NCI-H460 (cell line): Measurements from ENCODE around the gene PLXNB1. TPM values are rescaled to one million over a fixed set of nuclear protein-coding genes. Genes with fewer than 3 reads are reported as not detected.
"Not testable (repeated sequence)": the region's sequence is repeated elsewhere in the genome, so short reads cannot be mapped to it uniquely, and the experiment has no call there.

ENCODE experiments used
- DNase-seq: peaks from one replicate; pipeline ENCODE4 v3.0.0-alpha.2; 2016; ENCODE audit warnings: low read depth; ENCODE audit errors: extremely low read depth
- total RNA-seq: library from RNA; depleted of rRNA; stranded (reverse); fragments of >200 nt; shearing (Covaris generic); gene quantifications from 2 replicates; pipeline ENCODE4 v1.2.3, GENCODE V29; 2014

Gene PLXNB1
- total RNA-seq, 1 experiment from 2014 or later = 5.6 TPM

DNA sequence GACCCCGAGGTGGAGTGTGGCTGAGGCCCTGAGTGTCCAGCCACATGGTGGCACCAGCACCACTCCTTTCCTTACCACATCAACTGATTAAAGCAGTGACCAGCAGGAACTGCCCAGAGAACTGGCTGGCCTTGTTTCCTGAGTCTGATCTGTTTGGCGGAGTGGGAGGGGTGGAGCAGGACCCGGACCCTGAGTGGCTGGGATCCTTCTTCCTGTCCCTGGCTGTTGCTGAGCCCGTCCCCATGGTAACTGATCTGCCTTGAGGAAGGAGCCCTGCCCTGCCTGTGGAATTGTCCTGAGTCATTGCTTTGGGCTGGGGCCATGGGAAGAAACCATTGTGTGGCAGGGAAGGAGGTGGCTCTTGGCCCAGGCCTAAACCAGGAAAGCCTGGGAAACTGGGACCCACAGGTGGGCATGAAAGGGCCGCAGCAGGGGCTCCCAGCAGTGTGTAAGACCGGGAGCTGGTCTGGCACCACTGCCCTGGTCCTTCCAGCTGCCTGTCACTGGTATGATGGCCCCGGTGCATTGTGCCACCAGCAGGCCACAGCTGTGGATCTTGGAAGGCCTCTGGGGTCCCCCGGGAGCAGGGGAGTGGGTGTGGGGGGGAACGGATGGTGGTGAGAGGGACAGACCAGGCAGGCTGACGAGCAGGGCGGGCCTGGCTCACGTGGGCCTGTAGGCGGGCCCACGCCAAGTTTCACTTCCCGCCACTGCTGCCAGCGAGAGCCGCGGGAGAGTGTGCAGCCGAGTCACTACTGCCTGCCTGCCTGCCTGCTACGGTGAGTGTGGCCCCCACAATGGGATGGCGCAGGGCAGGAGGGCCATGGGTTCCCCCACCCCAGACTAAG, 35.9 kb upstream of the PLXNB1 start:
- DNase-seq = peak; percentile 98

DNA sequence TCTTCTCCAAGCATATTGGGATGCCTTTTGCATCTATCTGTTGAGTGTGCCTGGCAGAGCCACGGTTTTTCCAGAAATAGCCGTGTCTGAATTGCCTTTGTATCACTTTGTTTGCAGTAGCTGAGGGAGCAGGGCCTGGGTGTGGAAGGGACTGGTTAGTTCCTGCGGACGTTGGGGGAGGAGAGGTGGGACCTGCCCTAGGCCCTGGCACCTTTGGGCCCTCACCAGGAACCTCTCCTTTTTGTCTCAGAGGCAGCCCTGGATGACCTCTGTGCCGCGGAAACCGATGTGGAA, 35.3 kb upstream of the PLXNB1 start:
- DNase-seq = no peak

GRCh38 chr3:48464713-48465221, 34.9 kb upstream of the PLXNB1 start:
- DNase-seq = no peak

DNA sequence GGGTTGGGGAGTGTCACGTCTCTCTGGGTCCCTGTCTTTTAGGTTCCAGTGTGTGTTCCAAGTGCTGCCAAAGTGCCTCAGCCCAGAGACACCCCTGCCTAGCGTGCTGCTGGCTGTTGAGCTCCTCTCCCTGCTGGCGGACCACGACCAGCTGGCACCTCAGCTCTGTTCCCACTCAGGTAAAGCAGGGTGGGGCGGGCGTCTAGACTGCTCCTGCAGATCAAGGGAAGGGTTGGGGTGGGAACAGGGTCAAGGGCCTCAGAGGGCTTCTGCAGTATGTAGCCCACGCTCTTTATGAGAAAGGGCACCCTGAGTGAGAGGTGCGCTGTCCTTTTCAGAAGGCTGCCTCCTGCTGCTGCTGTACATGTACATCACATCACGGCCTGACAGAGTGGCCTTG, 33.8 kb upstream of the PLXNB1 start:
- no peak for DNase-seq

DNA sequence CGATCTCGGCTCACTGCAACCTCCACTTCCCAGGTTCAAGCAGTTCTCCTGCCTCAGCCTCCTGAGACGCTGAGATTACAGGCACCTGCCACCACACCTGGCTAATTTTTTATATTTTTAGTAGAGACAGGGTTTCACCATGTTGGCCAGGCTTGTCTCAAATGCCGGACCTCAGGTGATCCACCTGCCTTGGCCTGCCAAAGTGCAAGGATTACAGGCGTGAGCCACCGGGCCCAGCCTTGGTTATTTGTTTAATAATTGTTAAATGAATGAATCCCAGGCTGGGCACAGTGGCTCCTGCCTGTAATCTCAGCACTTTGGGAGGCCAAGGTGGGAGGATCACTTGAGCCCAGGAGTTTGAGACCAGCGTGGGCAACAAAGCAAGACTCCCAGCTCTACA, 31.9 kb upstream of the PLXNB1 start:
- DNase-seq = not testable (repeated sequence)

GRCh38 chr3:48460517-48460902, 30.6 kb upstream of the PLXNB1 start:
- no peak for DNase-seq

GRCh38 chr3:48459773-48460516, 30.1 kb upstream of the PLXNB1 start:
- DNase-seq = no peak

- no peak for DNase-seq
Measured at GRCh38 chr3:48459331-48459730, 29.4 kb upstream of the PLXNB1 start.

- DNase-seq = no peak
Measured at GRCh38 chr3:48456456-48456855, 26.6 kb upstream of the PLXNB1 start.

DNA sequence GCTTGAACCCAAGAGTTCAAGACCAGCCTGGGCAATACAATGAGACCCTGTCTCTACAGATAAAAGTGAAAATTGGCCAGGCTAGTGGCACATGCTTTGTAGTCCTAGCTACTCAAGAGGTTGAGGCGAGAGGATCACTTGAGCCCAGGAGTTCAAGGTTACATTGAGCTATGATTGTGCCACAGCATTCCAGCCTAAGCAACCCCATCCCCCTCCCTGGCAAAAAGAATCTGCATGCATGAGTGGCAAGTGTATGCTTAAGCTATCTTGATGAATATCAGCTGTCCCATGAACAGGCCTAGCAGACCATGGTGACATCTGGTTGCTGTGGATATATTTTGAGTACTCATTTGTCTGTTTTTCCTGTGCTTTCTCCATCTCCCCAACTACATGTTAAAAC, 21.4 kb upstream of the PLXNB1 start:
- no peak for DNase-seq

DNA sequence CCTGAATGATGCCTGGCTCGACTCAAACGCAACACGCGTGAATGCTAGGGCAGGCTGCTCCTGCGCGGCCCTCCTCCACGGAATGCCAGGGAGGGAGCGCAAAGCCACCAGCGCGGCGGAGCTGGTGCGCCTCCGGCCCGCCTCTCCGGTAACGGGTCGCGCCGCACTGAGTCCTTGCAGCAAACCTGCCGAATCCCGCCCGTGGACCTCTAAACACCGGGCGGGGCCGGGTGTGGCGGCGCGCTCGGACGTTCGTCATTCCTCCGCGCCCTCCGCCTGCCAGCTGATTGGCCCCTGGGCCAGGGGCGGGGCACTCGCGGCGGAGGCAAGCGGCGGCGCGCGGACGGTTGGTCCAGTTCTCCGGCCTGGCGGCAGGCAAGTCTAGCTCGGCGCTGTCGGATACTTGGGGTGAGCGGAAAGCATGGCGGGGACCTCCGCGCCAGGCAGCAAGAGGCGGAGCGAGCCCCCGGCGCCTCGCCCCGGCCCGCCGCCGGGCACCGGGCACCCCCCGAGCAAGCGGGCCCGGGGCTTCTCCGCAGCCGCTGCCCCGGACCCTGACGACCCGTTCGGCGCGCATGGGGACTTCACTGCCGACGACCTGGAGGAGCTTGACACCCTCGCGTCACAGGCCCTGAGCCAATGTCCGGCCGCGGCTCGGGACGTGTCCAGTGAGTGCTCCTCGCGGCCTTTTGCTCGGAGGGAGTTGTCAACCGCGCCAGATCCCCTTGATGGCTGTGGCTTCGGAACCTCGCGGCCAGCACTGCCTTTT, 16.7 kb upstream of the PLXNB1 start, which contains the start of gene ATRIP:
ATRIP (plus strand) TSS at position 313 of the 769 bp plus-strand sequence; CDS start at position 422, 109 bp downstream.
- peak; percentile 77 for DNase-seq

GRCh38 chr3:48446043-48446424, 16.1 kb upstream of the PLXNB1 start:
- no peak for DNase-seq

- DNase-seq = no peak
Measured at GRCh38 chr3:48445277-48445882, 15.5 kb upstream of the PLXNB1 start.

- no peak for DNase-seq
Measured at GRCh38 chr3:48441940-48442339, 12.1 kb upstream of the PLXNB1 start.

DNA sequence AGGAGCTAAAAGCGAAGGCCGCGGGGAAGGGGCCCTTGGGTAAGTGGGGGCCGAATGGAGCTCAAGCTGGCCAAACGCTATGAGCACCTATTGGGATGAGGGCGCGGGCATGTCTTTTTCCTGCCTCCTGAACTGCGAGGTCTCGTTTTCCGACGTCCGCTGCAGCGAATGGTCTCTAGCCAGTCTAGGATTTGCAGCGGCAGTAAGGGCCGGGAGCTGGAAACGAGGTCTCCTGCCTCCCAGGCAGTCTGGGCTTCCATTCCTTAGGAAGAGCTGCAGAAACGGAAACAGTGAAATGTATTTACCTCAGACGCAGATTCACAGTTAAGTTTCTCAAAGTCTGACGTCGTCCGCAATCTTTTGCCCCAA, 10.7 kb upstream of the PLXNB1 start:
- no peak for DNase-seq

- peak; percentile 92 for DNase-seq
Measured at GRCh38 chr3:48439820-48440589, 10.1 kb upstream of the PLXNB1 start, which contains the start of the genes CCDC51 and TMA7. Gene CCDC51 (minus strand): TSS chr3:48440119. CDS start chr3:48435128, 4,991 bp downstream. Gene TMA7 (plus strand): TSS chr3:48440257. CDS start chr3:48440297, 40 bp downstream.

DNA sequence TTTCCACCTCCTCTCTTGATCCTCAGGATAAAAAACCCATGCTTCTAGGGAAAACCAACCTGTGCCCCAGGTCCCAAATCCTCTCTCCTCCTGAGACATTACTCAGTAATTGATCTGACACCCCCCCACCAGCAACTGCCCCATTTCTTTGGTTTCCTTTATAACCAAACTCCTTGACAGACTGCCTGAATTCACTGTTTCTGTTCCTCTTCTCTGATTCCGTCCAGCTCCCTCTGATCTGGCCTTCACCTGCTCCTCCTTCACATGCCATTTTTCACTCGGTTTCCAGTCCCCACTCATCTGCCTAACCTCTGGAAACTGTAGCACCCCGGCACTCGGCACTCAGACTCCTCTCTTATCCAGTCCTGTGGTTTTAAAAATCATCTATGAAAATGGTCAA, 7.9 kb upstream of the PLXNB1 start:
- no peak for DNase-seq

DNA sequence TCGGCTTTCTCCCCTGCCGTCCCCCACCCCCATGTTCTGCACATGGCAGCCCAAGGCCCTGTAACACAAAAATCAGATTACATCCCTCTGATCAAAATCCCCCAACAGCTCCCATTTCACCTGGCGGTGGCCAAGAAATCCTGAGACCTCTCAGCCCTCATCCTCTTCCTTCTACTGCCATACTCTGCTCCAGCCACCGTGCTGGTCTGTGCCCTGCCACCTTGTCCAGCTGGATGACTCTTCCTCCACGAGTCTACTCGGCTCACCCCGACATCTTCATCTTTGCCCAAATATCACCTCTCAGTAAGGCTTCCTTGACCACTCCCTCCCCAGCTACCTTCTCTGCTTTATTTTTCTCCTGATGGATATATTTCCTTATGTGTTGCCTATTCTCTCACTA, 7.0 kb upstream of the PLXNB1 start:
- DNase-seq = no peak

GRCh38 chr3:48436477-48436787, 6.5 kb upstream of the PLXNB1 start:
- no peak for DNase-seq
